CD14-positive monocyte (primary cell): ENCODE data around the gene MTUS2. TPM values are rescaled to one million over a fixed set of nuclear protein-coding genes. Genes with fewer than 3 reads are reported as not detected.

Experiments used
- DNase-seq, 3 donors: peaks; one replicate each; pipeline ENCODE4 v3.0.0-alpha.2; 2011 to 2022
- H2AFZ ChIP-seq: 2 replicates; pipeline ENCODE4 v1.6.0; 2012; ENCODE audit warnings: mild to moderate bottlenecking, low read depth, low read length, inconsistent platforms; ENCODE audit not compliant: insufficient read depth, poor library complexity, severe bottlenecking
- H3K27ac ChIP-seq, 2 donors: 1 replicate in 1 of 2; 2 replicates in 1 of 2; pipeline ENCODE4 v1.5.1; 2012 to 2013; ENCODE audit warnings: low read length in 2 of 2, control low read depth in 1 of 2, inconsistent platforms in 1 of 2, low read depth in 1 of 2, mild to moderate bottlenecking in 1 of 2
- H3K27me3 ChIP-seq, 2 donors: one replicate each; pipeline versions ENCODE4 v1.6.0 to v1.6.1; 2011 to 2013; ENCODE audit warnings: low read length in 2 of 2; ENCODE audit not compliant: control insufficient read depth in 2 of 2, insufficient read depth in 2 of 2
- H3K36me3 ChIP-seq, 2 donors: replicated peaks in 1 of 2; 1 replicate in 1 of 2; 2 replicates in 1 of 2; pipeline versions ENCODE4 v1.5.1 to v1.6.1; 2012 to 2013; ENCODE audit warnings: low read length in 2 of 2, control low read depth in 1 of 2, inconsistent platforms in 1 of 2, mild to moderate bottlenecking in 1 of 2; ENCODE audit not compliant: insufficient read depth in 2 of 2, control insufficient read depth in 1 of 2
- H3K4me1 ChIP-seq, 2 donors: 1 replicate in 1 of 2; 2 replicates in 1 of 2; pipeline versions ENCODE4 v1.5.1 to v1.6.1; 2012 to 2013; ENCODE audit warnings: low read length in 2 of 2, control low read depth in 1 of 2, inconsistent platforms in 1 of 2, mild to moderate bottlenecking in 1 of 2, moderate library complexity in 1 of 2; ENCODE audit not compliant: insufficient read depth in 2 of 2, control insufficient read depth in 1 of 2
- H3K4me2 ChIP-seq: replicated peaks from 2 replicates; pipeline ENCODE3; 2012; ENCODE audit warnings: low read length, moderate library complexity, mild to moderate bottlenecking; ENCODE audit not compliant: poor library complexity, severe bottlenecking; ENCODE audit errors: extremely low read depth
- H3K4me3 ChIP-seq, 3 experiments: fragments of 200-600 bp in 1 of 3; sonication (generic) in 1 of 3; replicated peaks in 1 of 3; 1 replicate in 2 of 3; 2 replicates in 1 of 3; pipeline ENCODE4 v1.5.1; 2011 to 2013; ENCODE audit warnings: low read length in 3 of 3, mild to moderate bottlenecking in 3 of 3, control low read depth in 2 of 3, low read depth in 2 of 3, inconsistent platforms in 1 of 3, moderate library complexity in 1 of 3
- H3K79me2 ChIP-seq: 2 replicates; pipeline ENCODE4 v1.6.0; 2012; ENCODE audit warnings: mild to moderate bottlenecking, control low read depth, inconsistent platforms, low read length, moderate library complexity; ENCODE audit not compliant: insufficient read depth
- H3K9ac ChIP-seq: 2 replicates; pipeline ENCODE4 v1.6.0; 2017; ENCODE audit warnings: low read length, mild to moderate bottlenecking; ENCODE audit not compliant: insufficient read depth, poor library complexity, severe bottlenecking
- H3K9me3 ChIP-seq, 2 donors: replicated peaks in 1 of 2; 1 replicate in 1 of 2; 2 replicates in 1 of 2; pipeline versions ENCODE4 v1.5.1 to v1.6.1; 2012 to 2013; ENCODE audit warnings: low read length in 2 of 2, control low read depth in 1 of 2; ENCODE audit not compliant: control insufficient read depth in 1 of 2, insufficient read depth in 1 of 2
- H4K20me1 ChIP-seq: 2 replicates; pipeline ENCODE4 v1.6.0; 2012; ENCODE audit warnings: mild to moderate bottlenecking, low read length, control low read depth, moderate library complexity; ENCODE audit not compliant: insufficient read depth
- H3K27ac Mint-ChIP-seq, 7 donors: one replicate each; pipeline ENCODE4 v1.8.0; 2020; ENCODE audit warnings: mild to moderate bottlenecking in 7 of 7, mixed read lengths in 7 of 7, moderate library complexity in 6 of 7, inconsistent platforms in 2 of 7
- H3K27me3 Mint-ChIP-seq, 3 donors: one replicate each; pipeline ENCODE4 v1.8.0; 2021 to 2022; ENCODE audit warnings: low read depth in 3 of 3, mild to moderate bottlenecking in 3 of 3, mixed read lengths in 3 of 3, moderate library complexity in 3 of 3, inconsistent platforms in 1 of 3
- H3K36me3 Mint-ChIP-seq, 2 donors: one replicate each; pipeline ENCODE4 v1.8.0; 2020; ENCODE audit warnings: mixed read lengths in 2 of 2, inconsistent platforms in 1 of 2, mild to moderate bottlenecking in 1 of 2
- H3K4me1 Mint-ChIP-seq: one replicate; pipeline ENCODE4 v1.8.0; 2020; ENCODE audit warnings: mild to moderate bottlenecking, mixed read lengths
- H3K4me3 Mint-ChIP-seq, 2 donors: one replicate each; pipeline ENCODE4 v1.8.0; 2020; ENCODE audit warnings: mild to moderate bottlenecking in 2 of 2, mixed read lengths in 2 of 2, moderate library complexity in 1 of 2
- H3K9me3 Mint-ChIP-seq, 7 donors: one replicate each; pipeline ENCODE4 v1.8.0; 2020 to 2022; ENCODE audit warnings: mixed read lengths in 7 of 7, mild to moderate bottlenecking in 6 of 7, moderate library complexity in 6 of 7, inconsistent platforms in 2 of 7
- CTCF ChIP-seq: fragments of 200-600 bp; IDR thresholded peaks from one replicate; pipeline ENCODE4 v1.8.0; 2022; ENCODE audit warnings: antibody characterized with exemption, mild to moderate bottlenecking
- WGBS: methylation state at CpG from one replicate; pipeline ENCODE4 v1.1.5; 2013; ENCODE audit warnings: missing lambda C conversion rate; ENCODE audit not compliant: insufficient coverage; 5-methylcytosine and 5-hydroxymethylcytosine counted together
- intact Hi-C, 2 donors: fragments of 100-400 bp; cut with micrococcal nuclease; formaldehyde crosslinking; loops; one replicate each; pipeline versions ENCODE4 v1.15.0 to v1.15.1; 2023
- polyA plus RNA-seq, 3 donors: library from polyadenylated mRNA; depleted of rRNA in 1 of 3; unstranded in 2 of 3; stranded (reverse) in 1 of 3; fragments of 300-500 nt in 2 of 3; fragments of >200 nt in 1 of 3; fragmentation: Illumina TruSeq in 2 of 3; gene quantifications; 1 replicate in 2 of 3; 2 replicates in 1 of 3; pipeline ENCODE4 v1.2.3, GENCODE V29; 2012 to 2021

MTUS2 gene
- polyA plus RNA-seq, 3 donors: 0.04 TPM; not detected in 2

DNA sequence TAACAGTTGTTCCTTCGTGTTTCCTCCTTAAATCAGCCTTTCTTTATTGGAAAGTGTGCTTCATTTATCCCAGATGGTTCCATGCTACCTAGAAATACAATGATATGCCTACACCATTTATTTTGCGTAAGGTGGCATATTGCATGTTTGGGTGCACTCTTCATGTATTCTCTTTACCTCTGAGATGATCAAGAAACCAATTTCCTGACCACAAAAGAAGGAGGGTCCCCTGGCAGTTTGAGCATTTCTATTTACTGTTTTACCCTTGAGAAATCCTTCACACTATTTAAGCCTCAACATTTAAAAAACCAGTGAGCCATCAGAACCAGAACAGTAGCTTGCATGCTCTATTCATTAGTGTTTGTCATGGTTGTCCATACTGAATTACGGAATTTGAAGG, 354.0 kb downstream of the MTUS2 start:
- H3K36me3 ChIP-seq: no peaks in the 10 kb centered on the region
- H3K4me3 ChIP-seq: no peak overlapping the region
- H3K27me3 ChIP-seq: no peaks in the 10 kb centered on the region
- H3K4me3 Mint-ChIP-seq: no peak overlapping the region
- DNase-seq: no peak
- H3K9ac ChIP-seq: no peak overlapping the region
- H3K9me3 ChIP-seq: peaks cover 7% of the 10 kb centered on the region in 2 donors
- no peak overlapping the region for H3K27ac ChIP-seq
- H3K27me3 Mint-ChIP-seq: peaks cover 0 to 4% (median 0%) of the 10 kb centered on the region in 3 donors
- H3K36me3 Mint-ChIP-seq: no peaks in the 10 kb centered on the region
- intact Hi-C loops: no loop called here
- no peak overlapping the region for H2AFZ ChIP-seq
- peaks cover 3 to 16% (median 6%) of the 10 kb centered on the region in 7 donors for H3K9me3 Mint-ChIP-seq
- H3K4me2 ChIP-seq: no peak overlapping the region
- no peaks in the 10 kb centered on the region for H4K20me1 ChIP-seq
- no peak overlapping the region for H3K27ac Mint-ChIP-seq
- H3K4me1 Mint-ChIP-seq: peaks cover 2% of the 10 kb centered on the region
- TF ChIP-seq CTCF: no peak
- WGBS: 100% methylated on average over 1 of the region's 3 CpGs
- no peaks in the 10 kb centered on the region for H3K4me1 ChIP-seq
- H3K79me2 ChIP-seq: no peaks in the 10 kb centered on the region

DNA sequence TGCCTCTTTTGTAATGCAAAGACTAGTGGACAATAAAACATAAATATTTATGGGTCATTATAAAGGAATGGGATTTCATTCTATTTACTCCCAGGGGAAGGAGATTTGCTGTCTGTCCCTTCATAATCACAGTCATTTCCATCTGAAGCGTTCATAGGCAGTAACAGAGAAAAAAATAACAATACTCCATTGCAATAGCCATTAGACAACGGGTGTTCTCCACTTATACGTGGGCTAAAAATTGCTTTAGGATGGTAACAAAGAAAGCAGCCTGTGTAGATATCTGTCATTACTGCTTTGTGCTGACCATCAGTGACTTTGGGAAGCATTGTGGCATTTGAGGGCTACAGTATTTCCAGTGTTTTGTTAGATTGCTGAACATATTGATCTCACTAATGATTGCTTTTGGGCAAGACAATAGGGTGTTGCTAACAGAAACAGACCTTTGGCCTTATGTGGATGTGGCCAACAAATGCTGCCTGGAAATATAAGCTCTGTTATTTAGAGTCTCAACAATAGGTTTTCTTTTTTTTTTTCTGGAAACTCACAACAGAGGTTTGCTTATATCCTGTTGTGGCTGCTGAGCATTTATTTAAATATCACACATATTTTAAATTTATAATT, 355.2 kb downstream of the MTUS2 start:
- Mint-ChIP-seq H3K27me3 (peaks cover 0 to 4% (median 0%) of the 10 kb centered on the region in 3 donors), H3K4me1 (no peaks in the 10 kb centered on the region), H3K9me3 (peaks cover 3 to 16% (median 6%) of the 10 kb centered on the region in 7 donors), H3K27ac (no peak overlapping the region), H3K4me3 (no peak overlapping the region), H3K36me3 (no peaks in the 10 kb centered on the region)
- Histone ChIP-seq H3K9me3 (peaks cover 7% of the 10 kb centered on the region in 2 donors), H4K20me1 (no peaks in the 10 kb centered on the region), H3K4me1 (no peaks in the 10 kb centered on the region), H3K9ac (no peak overlapping the region), H3K4me3 (no peak overlapping the region), H2AFZ (no peak overlapping the region), H3K27ac (no peak overlapping the region), H3K27me3 (no peaks in the 10 kb centered on the region), H3K36me3 (no peaks in the 10 kb centered on the region), H3K79me2 (no peaks in the 10 kb centered on the region), H3K4me2 (no peak overlapping the region)
- intact Hi-C loops: no loop called here
- TF ChIP-seq CTCF: no peak
- WGBS: 83% methylated on average over 1 of the region's 3 CpGs
- DNase-seq: no peak
